HG02610 (cell line): Measurements from ENCODE around the gene GMDS.

Experiments used
- ATAC-seq: cut with Tn5 transposase; IDR thresholded peaks from one replicate; pipeline ENCODE4 v1.9.1; 2021; ENCODE audit warnings: mild to moderate bottlenecking, moderate library complexity; ENCODE audit not compliant: unreplicated experiment

The GMDS gene

DNA sequence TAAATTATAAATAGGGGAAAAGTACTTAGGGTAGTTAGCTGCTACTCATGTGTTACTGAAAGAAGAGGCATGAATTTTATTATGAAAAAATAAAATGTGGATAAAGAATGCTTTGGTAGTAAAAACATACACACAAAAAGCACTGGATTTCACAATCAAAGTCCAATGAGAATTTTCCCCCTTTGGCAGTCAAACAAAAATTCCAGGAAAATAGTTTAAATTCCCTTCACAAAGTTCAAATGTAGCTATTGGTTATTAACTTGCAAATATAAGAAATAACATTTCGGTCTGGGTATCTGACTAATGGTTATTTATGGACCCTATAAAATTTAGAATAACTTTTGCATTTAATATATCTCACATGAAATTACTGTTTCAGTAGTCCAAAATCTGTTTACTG, 425.2 kb downstream of the GMDS start:
- no peak for ATAC-seq

DNA sequence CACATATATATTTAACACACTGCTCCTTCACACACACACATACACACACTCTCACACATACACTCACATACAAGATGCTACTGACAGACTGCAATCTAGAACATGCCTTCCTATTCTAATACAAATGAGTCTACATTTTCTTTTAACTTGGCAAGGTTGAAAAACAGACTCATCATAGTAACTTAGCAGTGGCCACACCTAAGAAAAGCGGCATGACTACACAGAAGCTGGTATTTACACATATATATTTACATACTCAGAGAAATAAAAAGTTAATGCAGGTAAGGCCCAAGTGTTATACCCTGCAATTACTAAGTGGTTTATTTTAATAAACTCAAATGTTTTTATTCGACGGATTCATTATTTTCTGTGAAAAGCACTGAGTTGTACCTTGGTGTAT, 426.4 kb downstream of the GMDS start:
- no peak for ATAC-seq

DNA sequence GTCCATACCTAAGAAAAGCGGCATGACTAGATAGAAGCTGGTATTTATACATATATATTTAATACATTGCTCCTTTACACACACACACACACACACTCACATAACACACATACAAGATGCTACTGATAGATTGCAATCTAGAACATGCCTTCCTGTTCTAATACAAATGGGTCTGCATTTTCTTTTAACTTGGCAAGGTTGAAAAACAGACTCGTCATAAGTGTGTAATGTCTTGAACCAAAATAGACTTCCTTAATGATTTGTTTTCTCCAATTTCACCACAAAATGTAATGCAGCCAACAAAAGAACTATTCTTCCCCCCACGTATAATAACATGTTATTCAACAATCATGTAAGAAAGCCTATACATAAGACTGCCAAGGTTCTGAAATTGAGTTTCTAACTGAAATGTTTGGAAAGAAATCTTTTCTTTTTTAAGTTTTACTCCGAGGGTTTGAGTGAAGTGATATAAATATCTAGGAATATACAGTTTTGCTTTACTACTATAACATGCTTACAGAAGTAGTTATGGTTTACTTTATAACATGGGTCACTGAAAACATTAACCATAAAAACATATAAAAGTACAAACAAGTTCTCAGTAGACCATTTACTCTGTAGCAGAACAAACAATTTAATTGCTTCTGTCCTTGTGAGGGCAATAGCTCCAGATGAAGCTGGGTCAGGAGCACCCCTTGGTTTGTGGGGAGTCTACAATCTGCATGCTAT, 428.2 kb downstream of the GMDS start:
- no peak for ATAC-seq

DNA sequence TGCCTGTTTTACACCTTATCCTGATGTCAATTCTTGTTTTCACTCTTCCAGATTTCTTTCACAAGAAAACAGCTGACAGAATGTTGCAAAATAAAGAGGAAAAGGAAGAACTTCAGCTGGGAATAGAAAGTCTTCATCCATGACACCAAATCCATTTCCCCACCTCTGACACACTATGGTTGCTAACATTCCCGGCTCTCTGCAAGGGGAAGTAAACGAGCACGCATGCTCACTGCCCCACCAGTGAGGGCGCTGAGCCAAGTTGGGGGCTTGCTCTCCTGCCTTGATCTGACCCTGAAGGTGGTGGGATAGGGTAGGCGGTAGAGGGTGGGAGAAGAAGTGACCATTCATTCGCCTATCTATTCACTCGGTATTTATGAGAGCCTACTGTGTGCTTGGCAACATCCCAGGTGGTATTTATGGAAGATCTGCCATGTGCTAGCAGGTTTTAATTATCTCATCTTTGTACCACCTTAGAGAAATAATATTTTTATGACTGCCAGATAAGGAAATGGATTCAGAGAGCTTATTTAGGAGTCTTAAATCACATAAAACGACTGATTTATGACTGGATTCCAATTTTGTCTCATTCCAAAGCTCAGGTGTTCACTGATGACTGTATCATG, 429.5 kb downstream of the GMDS start:
- ATAC-seq: no peak

DNA sequence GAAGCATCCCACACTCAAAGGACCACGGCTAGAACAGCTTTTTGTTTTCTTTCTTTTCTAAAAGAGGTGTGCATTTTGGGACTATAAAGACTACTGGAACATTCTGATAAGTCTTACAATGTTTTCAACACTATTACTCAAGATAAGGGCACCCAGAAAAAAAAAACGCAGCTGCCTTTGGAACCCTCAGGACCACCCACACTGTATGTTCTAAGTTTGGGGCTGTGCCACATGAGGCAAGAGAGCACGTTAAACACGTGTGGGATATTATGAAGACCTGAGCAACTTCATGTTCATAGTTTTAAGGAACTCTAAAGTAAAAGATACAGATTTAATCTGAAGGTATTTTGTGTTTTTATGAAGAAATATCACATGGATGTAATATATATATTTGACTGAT, 431.1 kb downstream of the GMDS start:
- ATAC-seq: no peak

DNA sequence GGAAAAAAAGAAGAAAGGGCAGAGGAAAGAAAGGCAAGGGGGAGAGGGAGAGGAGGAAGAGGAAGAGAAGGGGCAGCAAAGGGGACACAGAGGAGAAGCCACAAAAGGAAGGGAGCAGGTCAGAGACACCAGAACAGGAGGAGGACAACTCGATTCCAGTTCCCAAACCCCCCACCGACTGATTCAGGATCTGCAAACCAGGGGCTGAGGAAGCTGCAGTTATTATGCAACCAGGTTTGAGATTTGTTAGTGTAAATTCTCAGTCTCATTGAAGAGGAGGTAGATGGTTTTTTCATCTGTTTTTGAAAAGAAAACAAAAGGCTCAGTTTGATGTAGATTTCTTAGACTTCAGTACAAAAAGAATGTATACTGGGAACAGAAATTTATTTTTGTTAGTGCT, 432.9 kb downstream of the GMDS start:
- ATAC-seq: no peak

DNA sequence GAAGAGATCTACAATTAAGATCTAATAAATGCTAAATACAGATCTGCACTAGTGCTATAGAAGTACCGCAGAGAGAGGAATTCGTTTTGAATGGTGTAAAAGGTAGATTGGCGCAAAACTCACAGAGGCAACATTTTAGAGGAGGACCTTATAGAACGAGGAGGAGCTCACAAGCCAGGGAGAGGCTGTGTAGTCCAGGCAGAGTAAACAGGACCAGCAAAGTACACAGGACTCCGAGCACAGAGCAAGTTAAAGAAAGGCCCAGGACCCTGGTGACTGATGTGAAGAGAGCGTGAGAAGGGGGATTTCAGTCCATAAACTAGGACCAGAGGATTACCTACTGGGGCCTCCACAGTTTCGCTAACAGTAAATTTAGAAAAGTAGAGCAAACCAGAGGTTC, 433.4 kb downstream of the GMDS start:
- ATAC-seq: no peak

DNA sequence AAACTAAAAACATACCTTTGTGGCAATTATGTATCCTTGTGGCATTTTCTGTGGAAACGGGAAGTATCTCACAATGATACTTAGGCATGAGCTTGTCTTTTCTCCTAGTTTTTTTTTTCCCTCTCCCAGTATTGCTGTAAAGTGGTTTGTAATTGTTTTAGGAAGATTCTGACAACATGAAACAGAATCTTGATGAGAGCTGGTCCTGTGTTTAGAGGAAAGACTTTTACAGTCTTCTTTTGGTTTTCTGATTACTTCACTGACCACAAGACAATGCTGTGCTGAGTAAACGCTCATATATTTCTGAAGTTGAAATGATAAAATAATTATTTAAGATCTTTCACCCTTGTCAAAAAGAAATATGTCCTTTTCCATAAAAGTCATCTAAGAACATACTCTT, 434.5 kb downstream of the GMDS start:
- ATAC-seq: no peak

DNA sequence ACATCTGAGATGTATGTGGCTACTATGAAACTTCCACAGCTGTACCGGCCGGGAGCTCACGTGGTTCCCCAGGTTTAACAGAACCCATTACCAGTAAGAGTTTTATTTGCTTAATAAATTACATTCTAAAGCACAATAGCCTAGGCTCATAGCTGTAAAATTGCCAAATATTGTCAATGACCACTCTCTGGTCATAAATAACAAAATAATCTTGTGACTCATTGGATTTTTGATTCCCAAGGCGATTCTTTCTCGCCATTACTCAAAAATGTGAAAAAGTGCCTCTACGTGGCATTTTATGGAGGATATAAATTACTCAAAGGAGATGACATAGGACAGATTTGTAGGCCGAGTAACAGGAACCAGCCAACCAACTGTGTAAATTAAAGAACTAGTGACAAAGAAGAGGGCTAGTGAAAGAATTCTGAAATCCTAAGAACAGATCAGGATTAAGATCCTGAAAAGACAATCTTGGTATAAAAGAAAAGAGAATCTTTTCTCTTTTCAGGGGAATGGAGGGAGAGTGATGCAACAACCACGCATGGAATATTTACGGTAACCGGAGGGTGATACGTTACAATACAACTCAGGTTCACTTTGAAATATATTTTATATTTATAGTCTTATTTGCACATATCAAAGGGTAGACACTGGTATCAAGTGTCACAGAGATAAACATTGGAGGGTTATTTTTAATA, 436.0 kb downstream of the GMDS start:
- ATAC-seq: no peak

DNA sequence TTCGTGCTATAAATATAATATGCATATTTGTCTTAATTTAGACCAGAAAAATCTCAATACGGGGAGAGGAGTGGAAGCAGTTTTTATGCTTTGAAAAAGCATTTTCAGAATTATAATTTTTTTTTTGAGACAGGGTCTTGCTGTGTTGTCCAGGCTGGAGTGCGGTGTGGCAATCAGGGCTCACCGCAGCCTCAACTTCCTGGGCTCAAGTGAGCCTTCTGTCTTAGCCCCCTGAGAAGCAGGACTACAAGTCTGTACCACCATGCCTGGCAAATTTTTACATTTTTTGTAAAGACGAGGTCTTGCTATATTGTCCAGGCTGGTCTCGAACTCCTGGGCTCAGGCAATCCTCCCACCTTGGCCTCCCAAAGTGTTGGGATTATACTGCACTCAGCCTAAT, 438.5 kb downstream of the GMDS start:
- ATAC-seq: no peak

DNA sequence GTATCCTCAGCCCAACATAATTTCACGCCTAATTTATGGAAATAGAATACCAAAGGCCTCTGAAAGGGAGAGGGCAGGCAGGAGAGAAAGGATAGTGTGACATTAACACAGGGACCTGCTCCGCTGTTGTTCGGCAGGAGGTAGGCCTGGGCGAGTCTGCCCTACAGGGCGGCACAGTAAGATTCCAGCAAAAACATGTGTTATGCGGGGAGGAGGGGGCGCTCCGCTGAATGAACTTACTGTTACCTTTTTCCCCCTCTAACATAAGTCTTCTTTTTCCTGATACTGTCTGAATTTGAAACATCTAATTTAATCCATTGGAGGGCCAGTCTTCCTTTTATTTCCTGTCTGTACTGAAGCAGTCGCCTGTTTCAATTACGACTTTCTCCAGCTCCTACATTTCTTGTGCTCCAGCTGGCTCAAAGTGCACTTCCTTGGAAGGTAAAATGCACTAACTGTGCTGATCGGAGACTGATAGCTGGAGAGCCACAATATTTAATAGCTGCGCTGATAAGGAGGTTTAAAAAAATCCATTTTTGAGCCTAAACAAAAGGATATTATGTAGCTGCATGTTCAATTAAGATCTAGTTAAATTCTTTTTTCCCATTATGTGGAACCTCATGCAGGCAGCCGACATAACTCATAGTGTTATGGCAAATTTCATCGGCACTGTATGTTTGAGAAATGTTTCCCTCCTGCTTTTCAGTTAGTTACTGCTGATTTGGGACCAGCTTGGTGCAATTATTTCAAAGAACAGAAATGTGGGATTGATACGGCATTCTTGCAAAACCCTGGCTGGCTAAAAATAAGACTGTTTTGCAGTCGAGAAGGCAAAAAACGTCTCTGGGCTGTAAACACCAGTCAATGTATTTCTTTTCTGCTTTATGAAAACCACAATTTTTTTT, 442.7 kb downstream of the GMDS start:
- ATAC-seq: no peak

DNA sequence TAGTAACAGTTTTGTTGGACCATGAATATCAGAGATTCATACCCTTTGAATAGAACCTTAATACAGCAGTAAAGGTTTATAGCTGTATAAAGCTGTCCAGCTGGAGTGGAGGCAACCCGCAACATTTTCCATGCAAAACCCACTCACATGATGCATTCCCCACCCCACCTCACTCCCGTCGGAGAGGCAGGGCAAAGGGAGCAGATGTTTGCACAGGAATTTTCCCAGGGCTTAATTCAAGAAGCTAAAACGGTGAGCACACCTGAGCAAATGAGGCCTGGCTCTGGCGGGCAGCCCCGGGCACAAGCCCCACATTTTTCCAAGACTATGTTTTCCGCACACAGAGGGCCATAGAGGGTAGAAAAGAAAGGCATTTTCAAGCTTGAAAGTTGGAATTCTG, 444.0 kb downstream of the GMDS start:
- ATAC-seq: no peak

DNA sequence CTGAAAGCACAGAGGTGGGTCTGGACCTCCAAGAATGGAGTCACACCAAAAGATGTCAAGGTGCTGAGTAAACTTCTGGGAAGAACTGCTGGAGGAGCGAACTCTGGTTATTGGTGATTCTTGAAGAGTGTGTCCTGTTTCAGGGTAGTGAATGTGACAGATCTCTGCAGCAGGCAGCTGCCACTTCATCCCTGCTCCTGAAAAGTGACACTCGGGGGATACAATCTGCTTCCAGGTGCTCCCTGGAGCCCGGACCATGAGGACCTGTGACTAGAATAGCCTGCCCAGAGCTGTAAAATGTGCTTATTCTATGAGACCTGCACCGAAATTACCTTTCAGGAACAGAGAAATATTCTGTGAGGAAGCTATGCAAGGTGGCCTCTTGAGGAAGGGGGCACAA, 444.6 kb downstream of the GMDS start:
- ATAC-seq: no peak

DNA sequence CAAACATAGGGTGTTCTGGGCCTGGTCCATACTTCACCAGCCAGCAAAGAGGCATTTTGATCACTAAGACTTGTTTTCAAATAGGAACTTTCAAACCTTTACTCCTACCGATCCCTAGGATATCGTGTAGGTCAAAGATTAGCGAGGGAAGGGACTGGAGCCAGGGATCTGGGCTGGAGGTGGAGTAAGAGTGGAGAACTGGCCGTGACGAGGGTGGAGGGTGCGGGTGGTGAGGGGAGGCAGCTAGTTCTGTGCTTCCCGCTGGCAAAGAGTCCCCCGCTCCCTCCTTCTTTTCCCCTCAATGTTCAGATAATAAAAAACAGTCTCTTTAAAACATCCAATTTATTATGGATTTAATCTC, 446.5 kb downstream of the GMDS start:
- ATAC-seq: no peak

DNA sequence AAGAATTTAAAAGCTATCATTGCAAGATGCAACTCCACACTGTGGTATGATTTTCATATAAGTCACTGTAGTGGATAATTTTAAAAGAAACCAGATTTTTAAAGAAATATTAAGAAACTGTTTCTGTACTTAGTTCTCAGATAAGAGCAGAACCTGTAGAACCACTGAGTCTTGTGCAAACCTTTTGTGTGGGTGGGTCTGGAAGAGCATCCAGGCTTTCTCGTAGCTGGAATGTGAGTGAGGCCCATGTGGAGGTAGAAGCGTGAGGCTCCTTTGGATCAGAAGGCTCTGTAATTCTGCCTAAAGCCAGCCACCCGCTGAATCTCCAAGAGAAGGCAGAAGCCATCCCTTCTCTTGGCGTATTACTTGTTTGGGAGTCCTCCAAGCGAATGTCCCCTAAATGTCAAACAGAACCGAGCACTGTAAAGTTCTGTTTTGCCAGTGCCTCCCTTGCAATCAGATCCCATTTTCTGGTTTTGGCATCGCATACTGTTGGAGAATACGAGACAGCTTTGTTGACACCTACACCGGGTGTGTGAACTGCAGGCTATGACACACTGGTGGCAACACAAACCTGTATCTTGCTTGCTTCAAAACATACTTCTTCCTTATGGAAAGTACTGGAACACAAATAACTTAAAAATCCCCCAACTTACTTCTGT, 447.0 kb downstream of the GMDS start:
- no peak for ATAC-seq

DNA sequence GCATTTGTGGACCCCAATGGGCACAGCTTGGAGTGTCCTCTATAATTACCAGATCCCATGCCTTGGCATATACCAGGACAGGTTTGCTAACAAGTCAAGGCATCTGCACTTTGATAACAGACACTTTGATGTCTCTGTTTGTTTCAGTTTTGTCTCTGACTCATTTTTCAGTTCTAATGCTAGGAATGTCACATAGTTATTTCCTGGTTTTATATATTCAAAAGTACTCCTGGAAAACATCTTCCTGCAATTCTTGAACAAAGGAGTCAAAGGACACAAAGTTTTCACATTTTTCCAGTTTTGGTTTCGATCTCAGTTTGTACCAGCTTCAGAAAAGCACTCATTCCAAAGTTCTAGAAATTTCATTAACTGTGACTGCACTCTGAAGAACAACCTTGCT, 447.6 kb downstream of the GMDS start:
- peak; percentile 10 for ATAC-seq

DNA sequence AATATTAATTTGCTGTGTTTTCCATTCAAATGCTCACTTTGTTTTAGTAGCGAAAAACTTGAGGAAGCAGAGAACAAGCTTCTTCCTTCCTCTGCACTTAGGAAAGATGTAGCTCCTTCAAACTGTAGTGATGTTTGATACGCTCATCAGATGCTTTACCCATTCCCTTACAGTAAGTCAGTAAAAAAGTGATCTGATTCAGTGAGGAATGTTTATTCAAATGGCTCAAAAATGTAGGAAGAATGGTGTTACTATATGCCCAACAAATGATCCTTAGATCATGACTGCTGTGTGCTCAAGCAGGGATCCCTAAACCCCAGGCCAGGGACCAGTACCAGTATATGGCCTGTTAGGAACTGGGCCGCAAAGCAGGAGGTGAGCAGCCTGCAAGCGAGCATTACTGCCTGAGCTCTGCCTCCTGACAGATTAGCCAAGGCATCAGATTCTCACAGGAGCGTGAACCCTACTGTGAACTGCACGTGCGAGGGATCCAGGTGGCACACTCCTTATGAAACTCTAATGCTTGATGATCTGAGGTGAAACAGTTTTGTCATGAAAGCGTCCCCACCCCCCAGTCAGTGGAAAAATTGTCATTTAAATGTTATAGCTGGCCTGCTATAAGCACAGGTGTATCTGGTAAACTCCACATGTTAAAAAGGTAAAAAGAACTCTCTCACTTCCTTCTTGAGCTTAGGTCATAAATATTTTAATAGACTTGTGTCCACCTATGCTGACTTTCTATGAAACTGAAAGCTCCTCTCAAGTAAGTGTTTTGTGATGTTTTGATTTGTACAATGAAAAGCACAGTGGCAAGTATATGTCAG, 448.5 kb downstream of the GMDS start:
- ATAC-seq: peak; percentile 75

DNA sequence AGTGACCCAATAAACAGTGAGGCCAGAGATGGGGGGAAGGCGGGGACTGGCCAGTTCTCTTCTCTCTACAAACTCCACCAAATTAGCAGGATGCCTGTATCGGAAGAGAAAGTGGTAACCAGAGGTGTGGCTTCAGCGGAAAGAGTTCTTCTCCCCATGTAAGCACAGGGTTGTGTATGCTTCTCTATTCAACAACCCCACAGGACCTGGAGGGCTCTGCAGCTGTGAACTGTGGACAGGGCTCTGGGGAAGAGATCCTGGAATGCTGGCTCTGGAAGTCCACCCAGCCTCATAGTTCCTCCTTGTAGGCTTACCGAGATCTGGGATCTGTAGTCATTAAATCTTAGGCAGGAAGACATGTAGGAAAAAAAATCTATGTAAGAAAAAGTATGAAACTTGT, 449.5 kb downstream of the GMDS start:
- no peak for ATAC-seq

DNA sequence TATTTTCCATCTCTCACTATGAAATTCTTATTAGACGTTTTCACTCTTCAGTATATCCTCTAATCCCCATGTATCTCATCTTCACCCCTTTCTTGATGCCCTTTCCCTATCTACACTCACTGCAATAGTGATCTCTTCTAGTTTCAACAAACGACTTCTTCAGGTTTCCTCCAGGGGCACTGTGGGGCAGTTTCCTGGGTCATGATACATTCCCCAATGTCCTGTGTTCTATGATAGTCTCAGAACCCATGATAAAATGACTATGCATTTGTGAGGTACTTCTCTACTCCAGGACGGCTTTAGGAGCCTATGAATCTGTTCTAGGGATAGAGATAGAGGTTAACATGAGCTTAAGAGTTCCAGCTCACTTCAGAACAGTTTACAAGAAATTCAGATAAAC, 452.4 kb downstream of the GMDS start:
- ATAC-seq: no peak

DNA sequence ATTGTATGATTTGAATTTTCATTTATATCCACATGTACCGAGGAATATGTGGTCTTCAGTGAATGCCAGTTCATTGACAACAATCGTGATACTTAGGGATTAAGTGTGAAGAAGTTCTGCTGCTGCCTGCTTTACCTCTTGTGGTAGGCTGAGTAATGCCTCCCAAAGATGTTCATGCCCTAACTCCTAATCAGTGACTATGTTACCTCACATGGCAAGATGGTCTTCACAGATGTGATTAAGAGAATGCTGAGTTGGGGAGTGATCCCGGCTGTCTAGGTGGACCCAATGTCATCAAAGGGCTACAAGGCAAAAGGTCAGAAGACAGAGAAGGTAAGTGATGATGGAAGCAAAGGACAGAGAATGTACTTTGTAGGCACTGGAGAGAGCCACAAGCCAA, 454.7 kb downstream of the GMDS start:
- ATAC-seq: no peak
